ENCODE results near the gene MTHFD1L.
"Not testable (repeated sequence)": the region's sequence is repeated elsewhere in the genome, so short reads cannot be mapped to it uniquely, and the experiment has no call there.

DNA sequence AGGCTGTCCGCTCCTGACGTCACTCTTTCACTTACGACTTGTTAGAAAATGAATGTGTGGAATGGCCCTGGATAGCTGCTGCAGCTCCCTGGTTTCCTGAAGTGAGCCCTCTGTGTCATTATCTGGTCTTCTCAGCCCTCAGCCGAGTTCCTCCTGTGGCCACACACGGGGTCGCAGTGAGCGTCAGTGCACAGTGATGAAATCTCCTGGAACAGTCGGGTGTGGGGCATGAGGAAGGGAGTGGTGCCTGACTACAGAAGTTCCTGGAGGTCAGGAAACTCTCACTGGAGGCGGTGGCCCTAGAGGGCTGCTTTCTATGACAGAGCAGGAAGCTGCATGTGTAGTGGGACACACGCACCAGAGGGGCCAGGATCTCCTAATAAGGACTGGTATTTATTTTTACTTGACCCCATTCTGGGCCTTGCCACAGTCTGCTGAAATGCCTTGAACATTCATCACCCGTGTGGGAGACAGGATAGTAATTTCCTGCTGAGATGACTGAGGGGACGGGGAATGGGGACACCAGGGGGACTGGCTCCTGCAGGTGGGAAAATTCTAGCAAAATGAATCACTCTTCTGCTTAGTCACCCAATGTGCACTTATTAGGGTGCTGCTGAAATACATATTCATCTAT, 175.5 kb downstream of the MTHFD1L start:
- not testable (repeated sequence) for TF ChIP-seq CTCF, POLR2A (IDR thresholded peaks at IDR 0.05)
